ENCODE data around the gene ZNF462. TPM values are rescaled to one million over a fixed set of nuclear protein-coding genes. Genes with fewer than 3 reads are reported as not detected.

Gene ZNF462
- total RNA-seq, 3 donors from 2014 or later = 0.19 to 0.34 (median 0.25) TPM

GRCh38 chr9:107025260-107026035 is 162.5 kb downstream of the ZNF462 start:
- Mint-ChIP-seq H3K36me3 (ENCODE audit: insufficient read depth) (no peaks in the 10 kb centered on the region), H3K4me3 (no peak overlapping the region), H3K4me1 (ENCODE audit: low read depth) (peaks cover 5% of the 10 kb centered on the region), H3K9me3 (peaks cover 5% of the 10 kb centered on the region), H3K27me3 (ENCODE audit: low read depth) (no peaks in the 10 kb centered on the region)
- DNase-seq (no peak), ATAC-seq (no peak)

DNA sequence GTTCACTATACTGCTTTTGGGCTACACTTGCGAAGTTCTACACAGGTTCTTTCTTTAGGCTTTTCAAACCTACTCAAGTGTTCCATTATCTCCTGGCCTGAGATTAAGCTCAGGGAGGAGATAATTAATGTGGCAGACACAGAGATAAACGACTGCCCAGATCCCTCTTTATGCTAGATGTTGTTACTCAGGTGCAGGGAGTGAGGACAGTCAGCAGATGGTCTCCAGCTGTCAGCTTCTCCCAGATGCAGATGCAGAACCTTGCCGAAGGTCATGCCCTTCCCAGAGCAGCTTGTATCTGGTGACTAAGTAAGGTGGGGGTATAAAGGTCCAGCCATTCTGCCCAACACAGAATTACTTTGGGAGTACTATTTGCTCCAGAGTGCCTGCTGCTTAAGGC is 166.2 kb downstream of the ZNF462 start:
- DNase-seq (no peak), ATAC-seq (no peak)
- peaks cover 12% of the 10 kb centered on the region for H3K27me3 Mint-ChIP-seq (ENCODE audit: low read depth)
- H3K4me1 Mint-ChIP-seq (ENCODE audit: low read depth) = peaks cover 3% of the 10 kb centered on the region
- no peaks in the 10 kb centered on the region for H3K36me3 Mint-ChIP-seq (ENCODE audit: insufficient read depth)
- no peak overlapping the region for H3K4me3 Mint-ChIP-seq
- H3K9me3 Mint-ChIP-seq = peaks cover 9% of the 10 kb centered on the region

DNA sequence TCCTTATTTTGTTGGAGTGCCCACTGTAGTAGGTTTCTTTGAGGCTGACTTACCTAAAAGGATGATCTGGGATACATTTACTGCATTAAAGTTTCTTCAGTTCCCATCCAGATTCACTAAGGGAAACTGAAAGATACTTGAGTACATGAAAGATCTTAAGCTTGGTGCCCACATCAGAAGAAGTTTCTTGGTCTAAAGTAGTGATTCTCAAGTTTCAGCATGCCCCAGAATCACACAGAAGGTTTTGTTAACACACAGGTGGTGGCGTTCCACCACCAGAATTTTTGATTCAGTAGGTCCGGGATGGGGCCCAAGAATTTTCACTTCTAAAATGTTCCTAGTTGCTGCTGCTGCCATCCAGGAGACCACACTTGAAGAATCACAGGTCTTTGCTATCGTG is 171.0 kb downstream of the ZNF462 start:
- DNase-seq (no peak), ATAC-seq (no peak)
- Mint-ChIP-seq H3K4me3 (no peak overlapping the region), H3K9me3 (peaks cover 4% of the 10 kb centered on the region), H3K36me3 (ENCODE audit: insufficient read depth) (no peaks in the 10 kb centered on the region), H3K4me1 (ENCODE audit: low read depth) (no peaks in the 10 kb centered on the region), H3K27me3 (ENCODE audit: low read depth) (peaks cover 15% of the 10 kb centered on the region)

DNA sequence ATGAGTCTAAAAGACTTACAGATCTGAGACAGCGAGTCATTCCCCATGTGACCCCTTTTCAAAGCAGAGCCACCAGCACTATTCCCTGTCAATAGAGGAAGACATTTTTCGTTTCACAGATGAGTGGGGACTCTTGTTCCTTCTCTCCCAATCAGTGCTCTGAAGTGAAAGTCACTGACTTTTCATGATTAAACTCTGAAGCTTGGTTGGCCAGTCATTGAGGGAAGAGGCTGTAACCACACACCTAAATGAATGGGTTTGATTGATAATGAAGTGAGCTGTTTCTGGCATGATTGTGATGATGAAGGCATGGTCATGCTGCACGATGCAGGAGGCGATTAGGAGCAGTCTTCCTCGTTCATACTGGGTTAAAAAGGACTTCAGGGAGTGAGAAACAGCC is 171.9 kb downstream of the ZNF462 start:
- DNase-seq (no peak), ATAC-seq (no peak)
- peaks cover 4% of the 10 kb centered on the region for H3K9me3 Mint-ChIP-seq
- H3K4me3 Mint-ChIP-seq = no peak overlapping the region
- peaks cover 15% of the 10 kb centered on the region for H3K27me3 Mint-ChIP-seq (ENCODE audit: low read depth)
- no peaks in the 10 kb centered on the region for H3K36me3 Mint-ChIP-seq (ENCODE audit: insufficient read depth)
- H3K4me1 Mint-ChIP-seq (ENCODE audit: low read depth) = no peaks in the 10 kb centered on the region

DNA sequence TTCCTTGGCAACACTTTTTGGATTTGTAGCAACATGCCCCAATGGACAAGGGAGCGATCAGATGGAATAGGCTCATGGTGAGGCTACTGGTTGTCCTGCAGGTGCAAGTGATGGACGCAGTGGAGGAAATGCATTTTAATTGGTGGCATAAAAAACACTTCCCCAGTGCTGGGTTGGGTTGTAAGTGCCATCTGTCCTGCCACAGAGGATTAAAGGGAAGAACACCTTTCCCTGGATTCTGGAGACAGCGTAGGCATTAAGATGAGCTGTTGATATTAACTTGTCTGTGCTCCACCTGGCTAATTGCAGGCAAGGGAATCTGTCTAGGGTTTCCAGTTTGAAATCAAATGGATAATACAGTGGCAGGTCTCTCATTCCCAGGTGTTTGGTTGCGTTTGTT is 173.4 kb downstream of the ZNF462 start:
- peaks cover 13% of the 10 kb centered on the region for H3K27me3 Mint-ChIP-seq (ENCODE audit: low read depth)
- no peaks in the 10 kb centered on the region for H3K36me3 Mint-ChIP-seq (ENCODE audit: insufficient read depth)
- no peaks in the 10 kb centered on the region for H3K4me1 Mint-ChIP-seq (ENCODE audit: low read depth)
- H3K4me3 Mint-ChIP-seq = no peak overlapping the region
- ATAC-seq (no peak), DNase-seq (no peak)
- H3K9me3 Mint-ChIP-seq = peaks cover 4% of the 10 kb centered on the region

- ATAC-seq (no peak), DNase-seq (no peak)
- Mint-ChIP-seq H3K36me3 (ENCODE audit: insufficient read depth) (no peaks in the 10 kb centered on the region), H3K27me3 (ENCODE audit: low read depth) (peaks cover 3% of the 10 kb centered on the region), H3K4me3 (no peak overlapping the region), H3K4me1 (ENCODE audit: low read depth) (no peaks in the 10 kb centered on the region), H3K9me3 (no peaks in the 10 kb centered on the region)
Measured at GRCh38 chr9:107039542-107039941, 176.6 kb downstream of the ZNF462 start.

GRCh38 chr9:107042606-107043005 is 179.6 kb downstream of the ZNF462 start:
- Mint-ChIP-seq H3K36me3 (ENCODE audit: insufficient read depth) (no peaks in the 10 kb centered on the region), H3K27me3 (ENCODE audit: low read depth) (no peaks in the 10 kb centered on the region), H3K4me1 (ENCODE audit: low read depth) (no peaks in the 10 kb centered on the region), H3K9me3 (no peaks in the 10 kb centered on the region), H3K4me3 (no peak overlapping the region)
- ATAC-seq = no peak
- DNase-seq = no peak

- Mint-ChIP-seq H3K36me3 (ENCODE audit: insufficient read depth) (no peaks in the 10 kb centered on the region), H3K4me1 (ENCODE audit: low read depth) (no peaks in the 10 kb centered on the region), H3K27me3 (ENCODE audit: low read depth) (no peaks in the 10 kb centered on the region), H3K4me3 (no peak overlapping the region), H3K9me3 (no peaks in the 10 kb centered on the region)
- ATAC-seq (no peak), DNase-seq (no peak)
Measured at GRCh38 chr9:107043886-107044285, 180.9 kb downstream of the ZNF462 start.

GRCh38 chr9:107044872-107045271 is 181.9 kb downstream of the ZNF462 start:
- no peaks in the 10 kb centered on the region for H3K9me3 Mint-ChIP-seq
- H3K36me3 Mint-ChIP-seq (ENCODE audit: insufficient read depth) = no peaks in the 10 kb centered on the region
- H3K4me3 Mint-ChIP-seq = no peak overlapping the region
- no peaks in the 10 kb centered on the region for H3K4me1 Mint-ChIP-seq (ENCODE audit: low read depth)
- no peaks in the 10 kb centered on the region for H3K27me3 Mint-ChIP-seq (ENCODE audit: low read depth)
- no peak for DNase-seq
- no peak for ATAC-seq

- Mint-ChIP-seq H3K36me3 (ENCODE audit: insufficient read depth) (no peaks in the 10 kb centered on the region), H3K4me1 (ENCODE audit: low read depth) (no peaks in the 10 kb centered on the region), H3K4me3 (no peak overlapping the region), H3K9me3 (no peaks in the 10 kb centered on the region), H3K27me3 (ENCODE audit: low read depth) (no peaks in the 10 kb centered on the region)
- no peak for DNase-seq
- ATAC-seq = no peak
Measured at GRCh38 chr9:107046692-107047091, 183.7 kb downstream of the ZNF462 start.

DNA sequence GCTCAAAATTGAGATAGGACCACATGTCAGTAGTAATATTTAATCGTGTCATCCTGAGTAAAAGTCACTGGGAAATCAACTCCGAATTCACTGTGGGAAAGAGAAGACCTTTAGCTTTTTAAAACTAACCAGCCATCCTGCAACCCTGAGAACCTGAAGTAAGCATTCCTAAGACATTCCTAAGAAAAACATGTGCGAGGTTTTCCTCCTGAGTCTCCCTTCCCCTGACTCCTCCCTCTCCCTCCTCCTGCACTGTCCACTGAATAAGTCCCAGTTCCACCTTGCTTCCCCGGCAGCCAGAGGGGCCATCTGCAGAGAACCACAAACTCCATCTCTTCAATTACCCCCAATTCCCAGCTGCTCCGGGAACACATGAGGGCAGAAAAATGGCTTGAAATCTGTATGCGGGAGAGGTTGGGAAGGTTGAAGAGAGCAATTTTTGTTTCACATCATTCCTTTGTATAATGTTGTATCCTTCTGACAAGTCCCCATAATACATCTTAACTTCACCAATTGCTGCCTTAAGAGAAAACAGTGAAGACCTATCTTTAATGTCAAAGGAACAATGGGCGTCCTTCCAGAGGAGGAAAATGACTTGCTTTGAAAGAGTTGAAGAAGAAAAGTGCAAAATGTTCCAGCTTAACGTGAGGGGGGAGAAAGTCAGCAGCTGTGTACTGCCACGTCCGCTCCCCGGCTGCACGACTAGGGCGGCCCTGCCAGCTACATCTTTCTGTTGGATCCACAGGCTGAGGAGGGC is 186.3 kb downstream of the ZNF462 start:
- Mint-ChIP-seq H3K27me3 (ENCODE audit: low read depth) (no peaks in the 10 kb centered on the region), H3K36me3 (ENCODE audit: insufficient read depth) (no peaks in the 10 kb centered on the region)
- no peak for DNase-seq

GRCh38 chr9:107049803-107050184 is 186.8 kb downstream of the ZNF462 start:
- Mint-ChIP-seq H3K9me3 (no peaks in the 10 kb centered on the region), H3K27me3 (ENCODE audit: low read depth) (no peaks in the 10 kb centered on the region)
- ATAC-seq = no peak

More for the DNA sequence above, 186.3 kb downstream of the ZNF462 start:
- no peak for ATAC-seq
- H3K4me1 Mint-ChIP-seq (ENCODE audit: low read depth) = no peaks in the 10 kb centered on the region
- no peak overlapping the region for H3K4me3 Mint-ChIP-seq
- no peaks in the 10 kb centered on the region for H3K9me3 Mint-ChIP-seq

GRCh38 chr9:107051392-107051791 is 188.4 kb downstream of the ZNF462 start:
- H3K9me3 Mint-ChIP-seq = no peaks in the 10 kb centered on the region
- no peaks in the 10 kb centered on the region for H3K27me3 Mint-ChIP-seq (ENCODE audit: low read depth)
- H3K4me1 Mint-ChIP-seq (ENCODE audit: low read depth) = no peaks in the 10 kb centered on the region

More at GRCh38 chr9:107049803-107050184, 186.8 kb downstream of the ZNF462 start:
- Mint-ChIP-seq H3K4me3 (no peak overlapping the region), H3K36me3 (ENCODE audit: insufficient read depth) (no peaks in the 10 kb centered on the region), H3K4me1 (ENCODE audit: low read depth) (no peaks in the 10 kb centered on the region)
- DNase-seq = no peak

DNA sequence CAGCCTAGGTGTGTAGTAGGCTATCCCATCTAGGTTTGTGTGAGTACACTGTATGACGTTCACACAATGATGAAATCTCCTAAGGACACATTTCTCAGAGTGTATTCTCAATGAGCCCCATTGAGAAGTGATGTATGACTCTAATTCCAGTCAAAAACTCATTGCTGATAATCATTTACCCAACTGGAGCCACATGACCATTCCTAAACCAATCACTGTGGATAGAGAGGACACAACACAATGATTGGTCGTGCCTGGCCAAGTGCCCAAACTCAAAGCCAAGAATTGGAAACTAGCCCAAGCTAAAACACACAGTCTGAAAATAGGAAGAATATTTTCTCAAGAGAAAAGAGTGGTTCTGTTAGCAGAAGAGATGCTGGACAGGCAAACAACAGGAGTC is 191.2 kb downstream of the ZNF462 start:
- ATAC-seq = no peak
- no peaks in the 10 kb centered on the region for H3K36me3 Mint-ChIP-seq (ENCODE audit: insufficient read depth)
- no peaks in the 10 kb centered on the region for H3K27me3 Mint-ChIP-seq (ENCODE audit: low read depth)
- H3K9me3 Mint-ChIP-seq = no peaks in the 10 kb centered on the region
- DNase-seq = no peak
- H3K4me1 Mint-ChIP-seq (ENCODE audit: low read depth) = no peaks in the 10 kb centered on the region
- no peak overlapping the region for H3K4me3 Mint-ChIP-seq

More at GRCh38 chr9:107051392-107051791, 188.4 kb downstream of the ZNF462 start:
- Mint-ChIP-seq H3K4me3 (no peak overlapping the region), H3K36me3 (ENCODE audit: insufficient read depth) (no peaks in the 10 kb centered on the region)
- ATAC-seq (no peak), DNase-seq (no peak)

- Mint-ChIP-seq H3K4me1 (ENCODE audit: low read depth) (no peaks in the 10 kb centered on the region), H3K27me3 (ENCODE audit: low read depth) (no peaks in the 10 kb centered on the region), H3K9me3 (no peaks in the 10 kb centered on the region), H3K4me3 (no peak overlapping the region), H3K36me3 (ENCODE audit: insufficient read depth) (no peaks in the 10 kb centered on the region)
- DNase-seq = no peak
- ATAC-seq = no peak
Measured at GRCh38 chr9:107059220-107059619, 196.3 kb downstream of the ZNF462 start.

All from activated T-cell treated with anti-CD3 and anti-CD28 coated beads, Interleukin-2, amount 50 U/mL, for 4 hours (primary cell).